Epithelial cell of proximal tubule (primary cell): Measurements from ENCODE around the gene FBXO36. TPM values are rescaled to one million over a fixed set of nuclear protein-coding genes. Genes with fewer than 3 reads are reported as not detected.
A peak's percentile ranks its signal among the peaks of the same experiment; 100 is the strongest.

Experiments
- DNase-seq: peaks from one replicate; pipeline ENCODE4 v3.0.0-alpha.2; 2011; ENCODE audit warnings: low read depth
- H3K4me3 ChIP-seq: 2 replicates; pipeline ENCODE4 v1.5.1; 2011; ENCODE audit warnings: low read depth, mild to moderate bottlenecking, low read length
- total RNA-seq: library from RNA; depleted of rRNA; stranded (reverse); fragments of >200 nt; gene quantifications from 2 replicates; pipeline ENCODE4 v1.2.3, GENCODE V29; 2015
- TF ChIP-seq, protein P1 (sequence below): conservative IDR thresholded peaks from 2 replicates; pipeline ENCODE4 v1.5.1; 2012; ENCODE audit warnings: low read depth, mild to moderate bottlenecking, low read length

The FBXO36 gene
- total RNA-seq, 1 donor from 2014 or later, result 1.8 TPM

DNA sequence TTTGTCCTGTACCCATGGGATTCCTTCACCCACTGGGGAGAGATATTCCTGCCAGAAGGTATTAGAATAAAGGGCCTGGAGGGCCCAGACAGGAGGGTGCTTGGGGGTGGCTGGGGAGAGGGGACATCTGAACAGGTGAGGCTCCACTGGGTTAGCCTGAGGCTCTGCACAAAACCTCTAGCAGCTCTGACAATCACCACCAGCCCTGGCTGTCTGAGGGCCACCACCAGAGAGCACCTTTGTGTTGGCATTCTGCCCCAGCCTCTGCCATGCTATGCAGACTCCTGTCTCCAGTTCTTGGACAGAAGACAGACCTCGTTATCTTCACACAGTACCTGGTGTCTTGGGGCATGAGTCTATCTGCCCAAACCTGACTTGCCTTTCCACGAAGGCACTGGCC, 121.2 kb downstream of the FBXO36 start:
- DNase-seq, result no peak
- TF ChIP-seq, protein P1, sequence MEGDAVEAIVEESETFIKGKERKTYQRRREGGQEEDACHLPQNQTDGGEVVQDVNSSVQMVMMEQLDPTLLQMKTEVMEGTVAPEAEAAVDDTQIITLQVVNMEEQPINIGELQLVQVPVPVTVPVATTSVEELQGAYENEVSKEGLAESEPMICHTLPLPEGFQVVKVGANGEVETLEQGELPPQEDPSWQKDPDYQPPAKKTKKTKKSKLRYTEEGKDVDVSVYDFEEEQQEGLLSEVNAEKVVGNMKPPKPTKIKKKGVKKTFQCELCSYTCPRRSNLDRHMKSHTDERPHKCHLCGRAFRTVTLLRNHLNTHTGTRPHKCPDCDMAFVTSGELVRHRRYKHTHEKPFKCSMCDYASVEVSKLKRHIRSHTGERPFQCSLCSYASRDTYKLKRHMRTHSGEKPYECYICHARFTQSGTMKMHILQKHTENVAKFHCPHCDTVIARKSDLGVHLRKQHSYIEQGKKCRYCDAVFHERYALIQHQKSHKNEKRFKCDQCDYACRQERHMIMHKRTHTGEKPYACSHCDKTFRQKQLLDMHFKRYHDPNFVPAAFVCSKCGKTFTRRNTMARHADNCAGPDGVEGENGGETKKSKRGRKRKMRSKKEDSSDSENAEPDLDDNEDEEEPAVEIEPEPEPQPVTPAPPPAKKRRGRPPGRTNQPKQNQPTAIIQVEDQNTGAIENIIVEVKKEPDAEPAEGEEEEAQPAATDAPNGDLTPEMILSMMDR, result no peak
- H3K4me3 ChIP-seq, result no peak overlapping the region

DNA sequence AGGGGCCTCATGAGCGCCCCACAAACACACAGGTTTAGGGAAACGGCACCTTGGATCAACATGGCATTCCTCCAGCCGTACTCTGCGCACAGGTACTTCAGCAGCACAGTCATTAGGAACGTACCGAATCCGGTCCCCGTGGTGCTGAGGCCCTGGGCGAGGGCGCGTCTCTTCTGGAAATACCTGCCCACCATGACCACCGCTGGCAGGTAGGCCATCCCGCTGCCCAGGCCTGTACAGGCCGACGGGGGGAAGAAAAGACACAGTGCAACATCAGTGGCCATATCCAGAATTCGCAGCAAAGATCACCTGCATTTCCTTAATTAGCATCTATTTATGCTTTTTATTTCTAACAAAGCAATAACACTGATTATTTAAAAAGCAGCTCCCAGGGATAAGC, 124.2 kb downstream of the FBXO36 start:
- TF ChIP-seq, protein P1, result no peak
- no peak overlapping the region for H3K4me3 ChIP-seq
- DNase-seq, result no peak

DNA sequence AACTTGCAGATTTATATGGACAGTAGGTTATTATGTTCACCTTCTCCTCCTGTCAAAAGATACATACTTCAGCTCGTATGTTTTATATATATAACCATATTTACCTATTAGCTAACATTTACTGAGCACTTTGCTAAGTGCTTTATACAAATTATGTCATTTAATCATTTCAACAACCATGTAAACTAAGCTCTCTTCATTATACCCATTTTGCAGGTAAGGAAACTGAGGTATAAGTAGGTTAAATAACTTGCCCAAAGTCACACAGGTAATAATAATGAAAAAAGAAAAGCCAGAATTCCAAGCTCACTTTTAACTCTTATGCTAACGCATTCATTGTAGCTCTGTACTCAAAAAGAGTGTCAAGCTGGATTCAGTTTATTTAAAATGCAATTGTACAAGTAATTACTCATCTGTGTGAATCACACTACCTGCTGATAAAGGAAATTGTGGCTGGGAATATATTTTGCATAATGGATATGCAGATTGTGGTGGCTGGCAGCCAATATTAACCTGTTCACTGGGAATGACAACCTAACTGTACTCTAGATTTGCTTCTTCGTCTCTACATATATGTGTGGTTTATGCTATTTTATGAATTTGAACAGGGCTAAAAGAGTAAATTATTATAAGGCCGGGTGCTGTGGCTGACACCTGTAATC, 125.8 kb downstream of the FBXO36 start:
- TF ChIP-seq, protein P1, result no peak
- no peak overlapping the region for H3K4me3 ChIP-seq
- no peak for DNase-seq

DNA sequence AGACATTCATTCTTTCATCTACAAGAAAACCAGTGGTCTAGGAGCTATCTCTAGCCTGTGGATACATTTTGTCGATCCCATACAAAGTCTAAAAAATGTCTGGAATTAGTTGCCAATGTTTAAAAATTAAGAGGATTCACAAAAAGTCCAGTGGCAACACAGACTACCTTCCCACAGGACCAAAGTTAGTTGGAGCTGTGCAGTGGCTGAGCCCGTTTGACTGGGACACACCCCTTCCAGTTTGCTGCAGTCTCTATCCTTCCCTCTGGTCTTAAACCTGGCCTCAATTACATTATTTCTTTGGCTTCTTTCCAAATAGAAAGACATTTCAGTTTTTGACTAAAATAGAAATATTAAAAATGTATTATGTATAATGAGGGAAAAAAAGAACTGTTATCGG, 127.8 kb downstream of the FBXO36 start:
- DNase-seq, result no peak
- TF ChIP-seq, protein P1, result no peak
- H3K4me3 ChIP-seq, result no peak overlapping the region

DNA sequence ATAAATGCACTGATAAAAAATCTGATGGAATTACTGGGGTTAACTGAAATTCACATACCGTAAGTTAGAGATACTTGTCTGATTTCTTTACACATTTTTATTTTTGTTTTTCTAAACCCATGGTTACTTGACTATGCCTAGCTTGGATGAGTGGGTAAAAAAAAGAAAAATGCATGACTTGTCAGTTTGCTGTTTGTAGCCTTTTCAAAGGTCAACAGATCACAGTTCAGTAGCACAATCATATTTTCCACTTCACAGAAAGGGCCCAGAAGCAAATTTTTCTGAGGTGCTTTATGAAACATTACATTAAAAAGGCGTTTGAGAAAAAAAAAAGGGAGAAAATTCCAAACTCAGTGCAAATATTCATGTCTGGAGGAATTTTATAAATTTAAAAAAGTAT, 130.0 kb downstream of the FBXO36 start:
- no peak overlapping the region for H3K4me3 ChIP-seq
- TF ChIP-seq, protein P1, result no peak
- DNase-seq, result peak; percentile 26

DNA sequence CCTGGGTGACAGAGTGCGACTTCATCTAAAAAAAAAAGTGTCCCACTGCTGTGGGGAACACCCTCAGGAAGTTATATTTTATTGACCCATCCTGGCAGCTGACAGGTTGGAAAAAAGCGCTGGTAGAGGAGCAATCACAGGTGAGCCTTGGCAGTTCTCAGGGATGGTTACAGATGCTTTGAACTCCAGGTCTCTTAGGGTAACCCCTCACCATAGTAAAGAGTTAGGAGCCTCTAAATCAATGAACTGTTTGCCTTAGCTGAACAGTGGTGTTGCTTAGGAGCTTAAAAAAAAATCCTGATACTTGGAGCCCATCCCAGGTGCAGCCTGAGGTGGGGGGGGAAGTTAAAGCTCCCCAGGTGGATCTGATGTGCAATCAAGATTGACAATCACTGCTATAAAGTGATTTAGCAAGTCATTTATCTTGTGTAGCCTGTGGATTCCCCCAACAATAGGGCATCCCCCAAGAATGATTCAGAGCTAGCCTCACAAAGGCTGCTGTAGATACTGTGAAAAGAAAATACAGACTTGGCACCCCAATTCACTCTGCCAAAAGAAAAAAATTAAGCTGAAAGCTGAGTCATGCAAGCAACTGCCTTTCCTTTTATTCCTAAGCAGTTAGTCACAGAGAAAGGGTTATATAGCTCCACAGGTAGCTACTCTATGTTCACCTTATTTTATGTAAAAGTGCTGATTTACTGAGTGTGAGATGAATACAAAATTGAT, 131.6 kb downstream of the FBXO36 start:
- no peak overlapping the region for H3K4me3 ChIP-seq
- DNase-seq, result no peak
- TF ChIP-seq, protein P1, result no peak
